Rectal smooth muscle tissue (tissue), 1 donor: ENCODE results near the gene CCSER2.
"Not testable (repeated sequence)": the region's sequence is repeated elsewhere in the genome, so short reads cannot be mapped to it uniquely, and the experiment has no call there.

Experiments used
- H3K27ac ChIP-seq: one replicate; pipeline ENCODE4 v1.7.0; 2013; ENCODE audit warnings: low read depth, low read length, inconsistent platforms
- H3K27me3 ChIP-seq: one replicate; pipeline ENCODE4 v1.7.0; 2013; ENCODE audit warnings: low read length; ENCODE audit not compliant: control insufficient read depth, insufficient read depth
- H3K36me3 ChIP-seq: one replicate; pipeline ENCODE4 v1.7.0; 2013; ENCODE audit warnings: low read length; ENCODE audit not compliant: control insufficient read depth, insufficient read depth
- H3K4me1 ChIP-seq: one replicate; pipeline ENCODE4 v1.7.0; 2013; ENCODE audit warnings: low read length; ENCODE audit not compliant: control insufficient read depth, insufficient read depth
- H3K4me3 ChIP-seq: one replicate; pipeline ENCODE4 v1.7.0; 2013; ENCODE audit warnings: low read length
- H3K9ac ChIP-seq: one replicate; pipeline ENCODE4 v1.7.0; 2013; ENCODE audit warnings: low read length

CCSER2 gene

DNA sequence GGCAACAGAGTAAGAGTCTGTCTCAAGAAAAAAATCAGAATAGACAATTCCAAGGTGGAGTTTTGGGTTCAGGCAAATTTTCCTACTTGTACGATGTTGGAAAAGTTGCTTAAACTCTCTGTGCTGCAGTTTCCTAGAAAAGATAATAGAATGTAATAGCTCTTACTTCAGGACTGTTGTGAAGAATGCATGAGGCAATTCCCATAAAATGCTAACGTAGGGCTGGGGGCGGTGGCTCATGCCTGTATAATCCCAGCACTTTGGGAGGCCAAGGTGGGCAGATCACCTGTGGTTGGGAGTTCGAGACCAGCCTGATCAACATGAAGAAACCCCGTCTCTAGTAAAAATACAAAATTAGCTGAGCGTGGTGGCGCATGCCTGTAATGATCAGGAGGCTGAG is 121.0 kb downstream of the CCSER2 start:
- H3K9ac ChIP-seq, H3K27me3 ChIP-seq, H3K27ac ChIP-seq, H3K4me3 ChIP-seq, H3K4me1 ChIP-seq, H3K36me3 ChIP-seq: not testable (repeated sequence)

DNA sequence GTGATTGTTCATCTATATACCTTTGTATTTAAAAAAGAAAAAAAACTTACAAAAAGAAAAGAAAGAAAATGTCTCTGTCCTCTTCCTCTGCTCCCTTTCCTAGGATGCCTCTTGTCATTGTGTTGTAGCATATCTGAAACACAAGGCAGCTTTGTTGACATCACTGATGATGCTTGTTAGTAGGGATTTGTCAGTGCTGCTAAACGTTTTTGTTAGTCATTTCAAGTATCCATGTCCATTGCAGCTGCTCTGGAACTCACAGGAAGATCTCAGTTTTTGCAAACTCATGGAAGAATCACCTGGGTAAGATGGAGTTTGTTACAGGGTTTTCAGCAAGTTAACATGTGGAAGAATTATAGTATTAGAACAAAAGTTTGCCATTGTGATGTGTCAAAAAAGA is 123.6 kb downstream of the CCSER2 start:
- Histone ChIP-seq H3K4me3 (no peak overlapping the region), H3K4me1 (no peaks in the 10 kb centered on the region), H3K27ac (no peak overlapping the region), H3K9ac (no peak overlapping the region), H3K36me3 (peaks cover 3% of the 10 kb centered on the region), H3K27me3 (no peaks in the 10 kb centered on the region)

DNA sequence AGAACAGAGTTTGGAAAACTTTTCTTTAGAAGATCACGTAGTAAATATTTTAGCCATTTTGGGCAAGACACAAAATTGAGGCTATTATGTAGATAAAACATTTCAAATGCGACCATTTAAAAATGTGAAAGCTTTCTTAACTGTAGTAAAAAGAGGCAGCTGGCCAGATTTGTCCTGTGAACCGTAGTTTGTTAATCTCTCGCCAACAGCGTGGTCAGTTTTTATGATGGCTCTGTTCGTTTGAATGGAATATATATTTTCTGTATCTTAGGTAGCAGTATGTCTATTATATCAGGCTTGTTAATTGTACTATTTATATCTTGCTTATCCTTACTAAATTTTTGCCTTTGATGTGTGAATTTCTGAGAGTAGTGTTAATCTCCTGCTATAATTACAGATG is 124.9 kb downstream of the CCSER2 start:
- H3K27ac ChIP-seq: no peak overlapping the region
- no peak overlapping the region for H3K9ac ChIP-seq

DNA sequence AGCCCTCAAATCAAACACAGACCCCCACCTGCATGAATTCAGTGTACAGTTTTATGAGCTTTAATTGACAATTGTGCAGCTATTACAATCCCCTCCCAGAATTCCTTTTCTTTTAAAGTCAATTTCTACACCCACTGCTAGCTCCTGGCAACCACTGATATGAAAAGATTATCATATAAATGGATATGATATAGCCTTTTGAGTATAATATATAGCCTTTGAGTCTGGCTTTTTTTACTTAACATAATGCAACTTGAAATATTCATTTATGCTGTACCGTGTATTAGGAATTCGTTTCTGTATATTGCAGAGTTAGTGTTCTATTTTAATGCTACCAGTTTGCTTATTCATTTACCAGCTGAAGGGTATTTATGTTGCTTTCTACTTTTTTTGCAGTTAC is 127.7 kb downstream of the CCSER2 start:
- Histone ChIP-seq H3K4me1 (no peaks in the 10 kb centered on the region), H3K36me3 (peaks cover 3% of the 10 kb centered on the region), H3K9ac (no peak overlapping the region), H3K27ac (no peak overlapping the region), H3K4me3 (no peak overlapping the region), H3K27me3 (no peaks in the 10 kb centered on the region)

More for the DNA sequence above, 124.9 kb downstream of the CCSER2 start:
- no peaks in the 10 kb centered on the region for H3K4me1 ChIP-seq
- H3K4me3 ChIP-seq: no peak overlapping the region
- H3K36me3 ChIP-seq: no peaks in the 10 kb centered on the region
- no peaks in the 10 kb centered on the region for H3K27me3 ChIP-seq

DNA sequence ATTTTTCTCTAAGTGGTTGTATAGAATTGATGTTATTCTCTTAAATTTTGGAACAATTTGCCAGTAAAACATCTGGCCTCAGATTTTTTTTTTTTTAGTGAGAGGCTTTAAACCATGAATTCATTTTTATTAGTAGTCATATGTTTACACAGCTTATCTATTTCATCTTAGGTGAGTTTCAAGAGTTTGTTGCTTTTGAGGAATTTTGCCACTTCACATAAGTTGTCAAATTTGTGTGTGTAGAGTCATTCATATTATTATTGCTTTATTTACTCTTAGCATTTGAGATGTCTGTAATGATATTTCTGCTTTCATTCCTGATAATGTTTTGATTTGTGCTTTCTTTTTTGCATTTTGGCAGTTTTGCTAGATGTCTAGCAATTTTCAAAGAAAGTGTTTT is 132.1 kb downstream of the CCSER2 start:
- Histone ChIP-seq H3K4me3 (no peak overlapping the region), H3K4me1 (peaks cover 2% of the 10 kb centered on the region), H3K9ac (no peak overlapping the region), H3K27ac (no peak overlapping the region), H3K36me3 (peaks cover 3% of the 10 kb centered on the region), H3K27me3 (no peaks in the 10 kb centered on the region)

DNA sequence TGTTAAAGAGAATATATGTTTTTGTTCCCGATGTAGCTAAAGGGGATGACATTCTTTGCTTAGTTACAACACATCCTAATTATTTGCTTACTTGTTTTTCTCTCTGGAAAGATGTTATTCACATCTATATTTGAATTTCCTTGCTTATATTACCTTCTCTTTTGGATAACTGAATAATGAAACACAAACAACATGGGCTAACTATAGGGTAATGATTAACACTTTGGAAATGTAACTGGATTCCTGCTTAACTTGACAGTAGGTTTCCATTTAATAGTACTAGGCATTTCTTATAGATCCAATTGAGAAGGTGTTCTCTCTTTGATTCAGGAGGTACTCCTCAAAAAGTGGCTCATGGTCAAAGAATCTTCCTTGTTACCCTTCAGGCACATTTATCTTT is 141.1 kb downstream of the CCSER2 start:
- Histone ChIP-seq H3K27ac (no peak overlapping the region), H3K27me3 (no peaks in the 10 kb centered on the region), H3K9ac (no peak overlapping the region), H3K4me3 (no peak overlapping the region), H3K36me3 (no peaks in the 10 kb centered on the region), H3K4me1 (no peaks in the 10 kb centered on the region)

DNA sequence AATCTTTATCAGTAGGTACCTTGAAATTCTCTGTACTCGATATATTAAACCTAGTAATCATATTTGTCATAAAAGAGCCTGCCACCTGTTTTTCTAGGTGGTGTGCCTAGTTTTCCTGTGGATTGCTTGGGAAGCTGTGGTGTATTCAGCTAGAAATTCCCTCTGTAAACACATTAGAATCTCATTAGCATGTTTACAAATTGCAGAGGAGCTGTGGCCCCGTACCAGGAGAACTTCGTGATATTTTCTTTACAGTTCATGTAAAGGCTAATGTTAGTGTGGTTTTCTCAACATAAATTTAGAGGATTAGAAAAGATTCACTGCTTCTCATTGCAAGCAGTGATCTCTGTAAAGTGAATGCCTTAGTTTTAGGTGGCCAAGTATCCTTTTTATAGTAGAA is 144.7 kb downstream of the CCSER2 start:
- H3K9ac ChIP-seq: no peak overlapping the region
- no peak overlapping the region for H3K27ac ChIP-seq
- no peaks in the 10 kb centered on the region for H3K36me3 ChIP-seq
- H3K4me3 ChIP-seq: no peak overlapping the region
- H3K27me3 ChIP-seq: no peaks in the 10 kb centered on the region
- H3K4me1 ChIP-seq: no peaks in the 10 kb centered on the region

DNA sequence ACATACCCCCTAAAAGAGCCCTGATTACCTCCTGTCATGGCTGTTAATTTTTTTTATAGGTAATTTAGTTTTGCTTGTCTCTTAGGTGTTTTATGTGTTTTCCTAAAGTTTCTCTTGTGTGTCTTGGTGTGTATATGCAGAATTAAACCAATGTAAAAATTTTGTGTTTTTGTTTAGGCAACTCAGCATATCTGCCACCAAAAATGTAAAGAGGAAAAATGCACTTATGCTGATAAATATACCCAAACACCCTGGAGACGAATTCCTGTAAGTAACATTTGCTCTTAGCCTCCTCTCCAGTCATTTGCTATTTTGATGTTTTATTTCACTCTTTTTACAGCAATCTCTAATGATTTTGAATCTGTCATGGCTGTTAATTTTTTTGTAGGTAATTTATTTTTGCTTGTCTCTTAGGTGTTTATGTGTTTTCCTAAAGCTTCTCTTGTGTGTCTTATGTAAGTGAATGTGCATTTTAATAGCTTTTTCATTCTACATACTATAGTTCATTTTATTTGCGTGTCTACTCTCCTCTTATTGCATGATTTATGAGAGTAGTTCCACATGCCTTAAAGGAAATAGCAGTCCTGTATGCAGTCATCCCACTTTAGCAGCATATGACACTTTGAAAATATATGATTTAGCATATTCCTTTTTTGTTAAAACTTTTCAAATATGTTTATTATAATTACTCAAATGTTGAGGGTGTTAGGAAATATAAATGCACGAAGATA is 149.2 kb downstream of the CCSER2 start:
- H3K36me3 ChIP-seq: no peaks in the 10 kb centered on the region

DNA sequence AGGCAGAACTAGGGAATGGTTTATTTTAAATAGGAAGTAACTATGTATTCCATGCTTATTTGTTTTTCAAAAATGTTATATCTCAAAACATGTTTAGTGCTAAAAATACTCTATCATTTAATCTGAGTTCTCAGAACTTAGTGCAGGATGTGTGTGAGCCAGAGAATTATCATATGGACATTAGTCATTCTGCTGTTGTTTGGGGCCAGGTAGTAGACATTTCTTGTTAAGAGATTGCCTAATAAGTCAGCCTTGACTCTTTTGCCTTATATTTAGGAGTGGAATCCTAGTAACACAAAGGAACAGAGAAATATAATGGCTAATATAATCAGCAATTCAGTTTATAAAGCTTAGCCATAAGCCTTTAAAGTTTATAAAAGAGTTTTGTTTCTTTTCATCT is 149.8 kb downstream of the CCSER2 start:
- Histone ChIP-seq H3K9ac (no peak overlapping the region), H3K27me3 (no peaks in the 10 kb centered on the region), H3K27ac (no peak overlapping the region), H3K4me3 (no peak overlapping the region), H3K36me3 (no peaks in the 10 kb centered on the region), H3K4me1 (no peaks in the 10 kb centered on the region)

More for the DNA sequence above, 149.2 kb downstream of the CCSER2 start:
- Histone ChIP-seq H3K9ac (no peak overlapping the region), H3K4me3 (no peak overlapping the region), H3K27me3 (no peaks in the 10 kb centered on the region), H3K27ac (no peak overlapping the region), H3K4me1 (no peaks in the 10 kb centered on the region)

DNA sequence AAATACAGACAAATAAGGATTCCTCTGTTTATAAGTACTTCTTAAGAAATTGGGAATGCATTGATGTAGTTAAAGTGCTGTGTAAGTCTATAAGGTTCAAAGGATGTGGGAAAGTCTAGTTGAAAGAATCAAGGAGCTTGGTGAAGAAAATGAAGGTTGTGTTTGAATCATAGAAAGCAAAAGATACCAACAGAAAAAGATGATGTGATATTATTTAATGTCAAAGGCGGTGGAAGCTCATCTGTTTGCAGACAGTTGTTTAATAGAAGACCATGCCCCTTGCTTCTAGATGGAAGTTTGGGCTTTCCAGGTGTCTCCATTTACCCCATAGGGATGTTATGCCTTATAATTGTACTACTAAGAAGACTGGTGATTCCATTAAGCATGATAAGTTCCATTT is 150.3 kb downstream of the CCSER2 start:
- Histone ChIP-seq H3K9ac (no peak overlapping the region), H3K4me3 (no peak overlapping the region), H3K27me3 (no peaks in the 10 kb centered on the region)

DNA sequence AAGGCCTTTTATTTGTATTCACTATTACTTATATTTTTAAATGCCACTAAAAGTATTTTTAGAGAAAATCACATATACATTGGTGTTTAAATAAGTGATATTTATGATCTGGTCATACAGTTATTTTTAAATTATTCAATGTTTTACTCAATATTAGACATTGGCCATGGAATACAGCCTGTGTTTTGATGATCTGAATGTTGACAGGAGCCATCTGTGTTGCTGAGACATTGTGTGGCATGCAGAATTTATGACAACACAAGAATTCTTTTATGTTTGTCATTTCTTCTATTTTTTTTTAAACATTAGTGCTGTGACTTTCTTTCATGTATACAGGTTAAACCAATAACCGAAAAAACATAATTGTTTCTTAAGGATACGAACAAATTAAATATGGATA is 156.2 kb downstream of the CCSER2 start:
- Histone ChIP-seq H3K4me3 (no peak overlapping the region), H3K4me1 (no peaks in the 10 kb centered on the region), H3K36me3 (no peaks in the 10 kb centered on the region), H3K27ac (no peak overlapping the region), H3K9ac (no peak overlapping the region), H3K27me3 (no peaks in the 10 kb centered on the region)

More for the DNA sequence above, 150.3 kb downstream of the CCSER2 start:
- Histone ChIP-seq H3K27ac (no peak overlapping the region), H3K4me1 (no peaks in the 10 kb centered on the region), H3K36me3 (no peaks in the 10 kb centered on the region)

DNA sequence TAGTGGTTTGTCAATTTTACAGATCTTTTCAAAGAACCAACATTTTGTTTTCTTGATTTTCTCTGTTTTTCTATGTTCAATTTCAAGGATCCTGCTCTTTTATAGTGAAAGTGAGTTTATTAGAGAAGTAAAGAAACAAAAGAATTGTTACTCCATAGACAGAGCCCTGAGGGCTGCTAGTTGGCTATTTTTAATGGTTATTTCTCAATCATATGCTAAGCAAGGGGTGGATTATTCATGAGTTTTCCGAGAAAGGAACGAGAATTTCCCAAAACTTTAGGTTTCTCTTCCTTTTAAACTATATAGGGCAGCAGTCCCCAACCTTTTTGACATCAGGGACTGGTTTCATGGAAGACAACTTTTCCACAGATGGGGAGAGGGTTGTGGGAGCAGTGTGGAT is 165.0 kb downstream of the CCSER2 start:
- H3K4me1 ChIP-seq: no peaks in the 10 kb centered on the region
- H3K36me3 ChIP-seq: no peaks in the 10 kb centered on the region
- H3K9ac ChIP-seq: no peak overlapping the region
- H3K27ac ChIP-seq: no peak overlapping the region
- no peaks in the 10 kb centered on the region for H3K27me3 ChIP-seq
- H3K4me3 ChIP-seq: no peak overlapping the region
